LNCaP clone FGC (cell line): Measurements from ENCODE around the gene ERBB4.
A peak's percentile ranks its signal among the peaks of the same experiment; 100 is the strongest.

Experiments used
- DNase-seq: peaks from one replicate; pipeline ENCODE4 v3.0.0-alpha.2; 2011; ENCODE audit warnings: low read depth
- H3K4me3 ChIP-seq: 2 replicates; pipeline ENCODE4 v1.5.1; 2011; ENCODE audit warnings: mild to moderate bottlenecking, low read depth, low read length, control low read depth
- CTCF ChIP-seq: IDR thresholded peaks from 2 replicates; pipeline ENCODE4 v1.5.1; 2012; ENCODE audit warnings: mild to moderate bottlenecking; ENCODE audit not compliant: control insufficient read depth, insufficient read depth; ENCODE audit errors: extremely low read depth

ERBB4 gene

GRCh38 chr2:211454679-211455078, 1083.9 kb downstream of the ERBB4 start:
- no peak overlapping the region for H3K4me3 ChIP-seq
- DNase-seq: peak; percentile 44
- TF ChIP-seq CTCF: no peak

- no peak for TF ChIP-seq CTCF
- H3K4me3 ChIP-seq: no peak overlapping the region
- DNase-seq: no peak
Observed at GRCh38 chr2:211453311-211453887, 1085.2 kb downstream of the ERBB4 start.

- no peak for TF ChIP-seq CTCF
- no peak overlapping the region for H3K4me3 ChIP-seq
- no peak for DNase-seq
Observed at GRCh38 chr2:211451642-211452041, 1087.0 kb downstream of the ERBB4 start.

- TF ChIP-seq CTCF: no peak
- DNase-seq: no peak
- no peak overlapping the region for H3K4me3 ChIP-seq
Observed at GRCh38 chr2:211449819-211450218, 1088.8 kb downstream of the ERBB4 start.

- no peak overlapping the region for H3K4me3 ChIP-seq
- no peak for DNase-seq
- TF ChIP-seq CTCF: no peak
Observed at GRCh38 chr2:211447548-211447947, 1091.1 kb downstream of the ERBB4 start.

GRCh38 chr2:211440107-211440506, 1098.5 kb downstream of the ERBB4 start:
- no peak for DNase-seq
- H3K4me3 ChIP-seq: no peak overlapping the region
- no peak for TF ChIP-seq CTCF

- no peak for DNase-seq
- TF ChIP-seq CTCF: no peak
- H3K4me3 ChIP-seq: no peak overlapping the region
Observed at GRCh38 chr2:211439011-211439410, 1099.6 kb downstream of the ERBB4 start.
